ENCODE measurements around the gene TMEFF2. TPM values are rescaled to one million over a fixed set of nuclear protein-coding genes. Genes with fewer than 3 reads are reported as not detected.

TMEFF2 gene
- total RNA-seq, 4 donors from 2014 or later, result 0.16 to 0.46 (median 0.17) TPM; not detected in 1

DNA sequence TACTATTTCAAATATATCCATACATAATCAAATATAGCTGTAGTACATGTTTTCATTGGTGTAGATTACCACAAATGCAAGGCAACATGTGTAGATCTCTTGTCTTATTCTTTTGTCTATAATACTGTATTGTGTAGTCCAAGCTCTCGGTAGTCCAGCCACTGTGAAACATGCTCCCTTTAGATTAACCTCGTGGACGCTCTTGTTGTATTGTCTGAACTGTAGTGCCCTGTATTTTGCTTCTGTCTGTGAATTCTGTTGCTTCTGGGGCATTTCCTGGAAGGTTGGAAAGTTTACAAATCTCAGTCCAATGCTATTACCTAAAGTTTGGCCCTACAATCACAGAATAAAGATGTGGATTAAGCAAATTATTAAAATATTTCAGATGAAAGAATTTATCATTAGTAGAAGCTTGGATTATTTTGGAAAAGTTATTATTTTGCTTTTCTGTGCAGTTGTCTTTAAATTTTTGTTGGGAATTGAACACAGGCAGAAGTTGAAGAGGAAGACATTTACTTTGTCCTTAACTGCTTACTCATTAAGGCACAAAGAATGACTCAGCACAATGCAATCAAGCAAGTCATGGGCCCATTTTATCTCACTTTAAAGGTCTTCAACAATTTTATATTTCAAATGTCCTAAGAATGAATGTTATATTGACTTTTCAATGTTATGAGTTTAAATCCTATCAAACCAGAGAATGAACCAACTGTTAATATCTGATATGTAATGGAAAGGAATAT, 244.4 kb downstream of the TMEFF2 start:
- DNase-seq (ENCODE audit: low spot score in 2 of 2), result no peak
- TF ChIP-seq, protein P1, sequence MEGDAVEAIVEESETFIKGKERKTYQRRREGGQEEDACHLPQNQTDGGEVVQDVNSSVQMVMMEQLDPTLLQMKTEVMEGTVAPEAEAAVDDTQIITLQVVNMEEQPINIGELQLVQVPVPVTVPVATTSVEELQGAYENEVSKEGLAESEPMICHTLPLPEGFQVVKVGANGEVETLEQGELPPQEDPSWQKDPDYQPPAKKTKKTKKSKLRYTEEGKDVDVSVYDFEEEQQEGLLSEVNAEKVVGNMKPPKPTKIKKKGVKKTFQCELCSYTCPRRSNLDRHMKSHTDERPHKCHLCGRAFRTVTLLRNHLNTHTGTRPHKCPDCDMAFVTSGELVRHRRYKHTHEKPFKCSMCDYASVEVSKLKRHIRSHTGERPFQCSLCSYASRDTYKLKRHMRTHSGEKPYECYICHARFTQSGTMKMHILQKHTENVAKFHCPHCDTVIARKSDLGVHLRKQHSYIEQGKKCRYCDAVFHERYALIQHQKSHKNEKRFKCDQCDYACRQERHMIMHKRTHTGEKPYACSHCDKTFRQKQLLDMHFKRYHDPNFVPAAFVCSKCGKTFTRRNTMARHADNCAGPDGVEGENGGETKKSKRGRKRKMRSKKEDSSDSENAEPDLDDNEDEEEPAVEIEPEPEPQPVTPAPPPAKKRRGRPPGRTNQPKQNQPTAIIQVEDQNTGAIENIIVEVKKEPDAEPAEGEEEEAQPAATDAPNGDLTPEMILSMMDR (IDR thresholded peaks at IDR 0.05), result no peak
- TF ChIP-seq POLR2A (IDR thresholded peaks at IDR 0.05), result no peak
- WGBS, 2 donors, result 78 to 85% methylated on average over 3 of the region's 3 CpGs
- no peak overlapping the region for H3K4me3 ChIP-seq (ENCODE audit: low read depth, poor library complexity, severe bottlenecking)
- intact Hi-C loops (cut with DNase I; ENCODE audit: low total_unique reads), result loop anchor here (5.0 kb wide), 1 partner anchor 618 kb away; no protein-coding TSS in a partner anchor

- 96% methylated on average over 6 of the region's 6 CpGs for WGBS, 2 donors
- DNase-seq (ENCODE audit: low spot score in 2 of 2), result no peak
- TF ChIP-seq, protein P1 (IDR thresholded peaks at IDR 0.05), result no peak
- TF ChIP-seq POLR2A (IDR thresholded peaks at IDR 0.05), result no peak
- intact Hi-C loops (cut with DNase I; ENCODE audit: low total_unique reads), result no loop called here
- no peak overlapping the region for H3K4me3 ChIP-seq (ENCODE audit: low read depth, poor library complexity, severe bottlenecking)
Measured at GRCh38 chr2:191947235-191947634, 247.5 kb downstream of the TMEFF2 start.

DNA sequence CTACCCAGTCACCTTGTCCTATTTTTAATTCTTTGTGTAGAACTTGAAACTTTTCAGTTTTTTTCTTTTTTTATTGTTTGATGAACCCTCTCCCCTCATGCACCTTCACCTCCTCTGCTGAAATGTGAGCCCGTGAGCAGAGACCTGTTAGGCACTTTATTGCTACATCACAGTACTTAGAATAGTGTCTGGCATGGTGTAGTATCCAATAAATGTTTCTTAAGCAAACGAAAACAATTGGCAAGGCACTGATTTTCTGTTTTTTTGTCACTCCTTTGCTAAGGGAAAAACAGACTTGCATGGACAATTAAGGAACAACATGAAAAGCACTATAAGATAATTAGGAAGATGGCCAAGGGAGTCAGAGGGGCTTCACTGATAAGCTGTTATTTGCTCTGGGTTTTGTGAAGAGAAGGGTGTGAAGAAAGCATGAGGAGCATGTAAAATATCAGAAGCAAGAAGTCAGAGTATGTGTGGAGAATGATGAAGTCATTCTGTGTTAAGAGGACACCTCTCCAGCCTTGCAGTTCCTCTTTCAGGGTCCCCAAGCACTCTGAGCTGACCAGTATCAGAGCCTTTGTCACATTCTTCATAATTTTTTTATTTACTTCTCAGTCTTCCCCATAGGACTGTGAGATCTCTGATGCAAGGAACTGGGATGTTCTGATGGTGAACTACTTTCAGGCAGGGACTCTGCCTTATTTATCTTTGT, 248.1 kb downstream of the TMEFF2 start:
- 52 to 55% methylated on average over 2 of the region's 2 CpGs for WGBS, 2 donors

DNA sequence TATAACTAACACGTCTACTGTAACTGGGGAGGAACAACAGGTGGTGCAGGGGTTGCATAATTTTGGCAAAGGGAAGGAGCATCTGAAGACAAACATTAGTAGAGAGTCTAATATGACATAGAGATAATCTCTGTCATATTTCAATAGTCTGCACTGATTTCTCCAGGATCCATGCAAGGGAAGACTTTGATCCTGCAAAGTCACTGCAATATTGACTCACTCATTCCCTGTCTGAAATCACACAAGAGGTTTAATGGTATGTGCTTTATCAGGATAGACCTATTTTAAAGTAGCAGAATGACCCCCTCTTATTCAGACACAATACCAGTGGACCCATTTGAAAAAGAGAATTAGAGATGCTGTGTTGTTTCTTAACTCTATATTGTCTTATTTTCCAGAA, 249.1 kb downstream of the TMEFF2 start:
- DNase-seq (ENCODE audit: low spot score in 2 of 2), result no peak
- H3K4me3 ChIP-seq (ENCODE audit: low read depth, poor library complexity, severe bottlenecking), result no peak overlapping the region
- intact Hi-C loops (cut with DNase I; ENCODE audit: low total_unique reads), result no loop called here
- WGBS, 2 donors, result 68% methylated on average over 1 of the region's 1 CpG
- TF ChIP-seq, protein P1 (IDR thresholded peaks at IDR 0.05), result no peak
- no peak for TF ChIP-seq POLR2A (IDR thresholded peaks at IDR 0.05)

More for the DNA sequence above, 248.1 kb downstream of the TMEFF2 start:
- H3K4me3 ChIP-seq (ENCODE audit: low read depth, poor library complexity, severe bottlenecking), result no peak overlapping the region
- no peak for DNase-seq (ENCODE audit: low spot score in 2 of 2)
- intact Hi-C loops (cut with DNase I; ENCODE audit: low total_unique reads), result no loop called here
- no peak for TF ChIP-seq POLR2A (IDR thresholded peaks at IDR 0.05)
- TF ChIP-seq, protein P1 (IDR thresholded peaks at IDR 0.05), result no peak

- no peak overlapping the region for H3K4me3 ChIP-seq (ENCODE audit: low read depth, poor library complexity, severe bottlenecking)
- 34 to 55% methylated on average over 2 of the region's 2 CpGs for WGBS, 2 donors
- TF ChIP-seq POLR2A (IDR thresholded peaks at IDR 0.05), result no peak
- TF ChIP-seq, protein P1 (IDR thresholded peaks at IDR 0.05), result no peak
Measured at GRCh38 chr2:191942739-191943103, 252.0 kb downstream of the TMEFF2 start.

More at GRCh38 chr2:191942739-191943103, 252.0 kb downstream of the TMEFF2 start:
- intact Hi-C loops (cut with DNase I; ENCODE audit: low total_unique reads), result loop anchor here (5.0 kb wide), 1 partner anchor 305 kb away; no protein-coding TSS in a partner anchor
- no peak for DNase-seq (ENCODE audit: low spot score in 2 of 2)
